Subcutaneous adipose tissue (tissue), 4 donors: Measurements from ENCODE around the gene CABCOCO1. TPM values are rescaled to one million over a fixed set of nuclear protein-coding genes. Genes with fewer than 3 reads are reported as not detected.

Experiments
- CTCF ChIP-seq: fragments of 450-650 bp; IDR thresholded peaks from one replicate; pipeline ENCODE4 v1.5.1; 2016; ENCODE audit warnings: low read depth, mild to moderate bottlenecking, control low read depth, antibody characterized with exemption, moderate library complexity
- total RNA-seq, 4 donors: library from RNA; depleted of rRNA; stranded (reverse); fragments of >200 nt; gene quantifications; one replicate each; pipeline ENCODE4 v1.1.0, GENCODE V29; 2016

Gene CABCOCO1
- total RNA-seq, 4 donors from 2014 or later, result 0.22 to 0.82 TPM; not detected in 2

- TF ChIP-seq CTCF, result no peak
These were observed 20.6 kb upstream of the CABCOCO1 start for GRCh38 chr10:61642150-61642571.

GRCh38 chr10:61642676-61643075 is 20.1 kb upstream of the CABCOCO1 start:
- TF ChIP-seq CTCF, result no peak

GRCh38 chr10:61643316-61643751 is 19.4 kb upstream of the CABCOCO1 start:
- no peak for TF ChIP-seq CTCF

GRCh38 chr10:61653699-61654098 is 9.0 kb upstream of the CABCOCO1 start:
- TF ChIP-seq CTCF, result no peak

GRCh38 chr10:61655335-61655851 is 7.3 kb upstream of the CABCOCO1 start:
- TF ChIP-seq CTCF, result no peak

GRCh38 chr10:61663466-61663865 is 737 bp downstream of the CABCOCO1 start:
- no peak for TF ChIP-seq CTCF

GRCh38 chr10:61664985-61665384 is 2.3 kb downstream of the CABCOCO1 start:
- TF ChIP-seq CTCF, result no peak
